B cell (primary cell): Measurements from ENCODE around the gene SCN1A. TPM values are rescaled to one million over a fixed set of nuclear protein-coding genes. Genes with fewer than 3 reads are reported as not detected.

ENCODE experiments used
- ATAC-seq: fragments of 200-7000 bp; cut with Tn5 transposase; one replicate; pipeline ENCODE4 v1.10.0; 2021; ENCODE audit warnings: low read depth, mild to moderate bottlenecking, moderate number of reproducible peaks, moderate library complexity
- CTCF ChIA-PET: fragments of 350-600 bp; sonication (Branson Sonifier 250); formaldehyde crosslinking; loops from one replicate; lab custom pipeline; 2021; ENCODE audit warnings: antibody characterized with exemption, inconsistent platforms; lab: Charles Lee
- POLR2A ChIA-PET: fragments of 350-600 bp; sonication (Branson Sonifier 250); formaldehyde crosslinking; loops from one replicate; lab custom pipeline; 2021; ENCODE audit warnings: antibody characterized with exemption; lab: Charles Lee
- DNase-seq: peaks from one replicate; pipeline ENCODE4 v3.0.0; 2013
- H2AFZ ChIP-seq: 2 replicates; pipeline ENCODE4 v1.6.1; 2012; ENCODE audit warnings: mild to moderate bottlenecking, low read depth, low read length; ENCODE audit not compliant: insufficient read depth, poor library complexity, severe bottlenecking
- H3K27ac ChIP-seq, 2 donors: 1 replicate in 1 of 2; 2 replicates in 1 of 2; pipeline ENCODE4 v1.5.1; 2012 to 2013; ENCODE audit warnings: low read length in 2 of 2, mild to moderate bottlenecking in 2 of 2, moderate library complexity in 1 of 2
- H3K27me3 ChIP-seq, 4 experiments: fragments of 200-600 bp in 1 of 4; sonication (generic) in 1 of 4; replicated peaks in 1 of 4; 1 replicate in 2 of 4; 2 replicates in 2 of 4; pipeline versions ENCODE4 v1.6.1 to v1.7.0; 2013 to 2016; ENCODE audit warnings: low read length in 3 of 4, mild to moderate bottlenecking in 2 of 4, mixed read lengths in 1 of 4, moderate library complexity in 1 of 4; ENCODE audit not compliant: insufficient read depth in 4 of 4, control insufficient read depth in 3 of 4; ENCODE audit errors: control extremely low read depth in 1 of 4
- H3K36me3 ChIP-seq, 2 experiments: replicated peaks in 1 of 2; 1 replicate in 1 of 2; 2 replicates in 1 of 2; pipeline versions ENCODE4 v1.6.1 to v1.7.1; 2013; ENCODE audit warnings: low read length in 1 of 2; ENCODE audit not compliant: insufficient read depth in 2 of 2, control insufficient read depth in 1 of 2; ENCODE audit errors: control extremely low read depth in 1 of 2, extremely low read depth in 1 of 2
- H3K4me1 ChIP-seq, 2 donors: fragments of 200-600 bp in 1 of 2; sonication (generic) in 1 of 2; 1 replicate in 1 of 2; 2 replicates in 1 of 2; pipeline versions ENCODE4 v1.5.1 to v1.6.1; 2013 to 2017; ENCODE audit warnings: low read length in 2 of 2; ENCODE audit not compliant: control insufficient read depth in 2 of 2, insufficient read depth in 2 of 2
- H3K4me2 ChIP-seq: replicated peaks from 2 replicates; pipeline ENCODE3; 2012; ENCODE audit warnings: mild to moderate bottlenecking, low read depth, low read length; ENCODE audit not compliant: poor library complexity, severe bottlenecking
- H3K4me3 ChIP-seq, 5 experiments: fragments of 200-600 bp in 1 of 5; sonication (generic) in 1 of 5; 1 replicate in 3 of 5; 2 replicates in 2 of 5; pipeline versions ENCODE4 v1.5.1 to v1.7.0; 2011 to 2016; ENCODE audit warnings: low read length in 4 of 5, mild to moderate bottlenecking in 4 of 5, low read depth in 2 of 5, control low read depth in 1 of 5, moderate library complexity in 1 of 5; ENCODE audit not compliant: insufficient read depth in 1 of 5; ENCODE audit errors: control extremely low read depth in 1 of 5, extremely low read depth in 1 of 5
- H3K79me2 ChIP-seq: fragments of 200-600 bp; sonication (generic); one replicate; pipeline ENCODE4 v1.6.0; 2016; ENCODE audit warnings: low read length; ENCODE audit not compliant: control insufficient read depth, insufficient read depth
- H3K9ac ChIP-seq: fragments of 200-600 bp; sonication (generic); 2 replicates; pipeline ENCODE4 v1.6.1; 2017; ENCODE audit warnings: mild to moderate bottlenecking, low read length, moderate library complexity
- H3K9me3 ChIP-seq, 3 donors: one replicate each; pipeline versions ENCODE4 v1.6.1 to v1.7.1; 2013; ENCODE audit warnings: low read length in 2 of 3; ENCODE audit not compliant: control insufficient read depth in 2 of 3, insufficient read depth in 1 of 3; ENCODE audit errors: control extremely low read depth in 1 of 3
- H4K20me1 ChIP-seq: 2 replicates; pipeline ENCODE4 v1.6.0; 2012; ENCODE audit warnings: mild to moderate bottlenecking, low read length; ENCODE audit not compliant: insufficient read depth, control insufficient read depth, poor library complexity, severe bottlenecking
- H3K27ac Mint-ChIP-seq: one replicate; pipeline ENCODE4 v1.8.0; 2021; ENCODE audit warnings: mixed read lengths
- H3K27me3 Mint-ChIP-seq: one replicate; pipeline ENCODE4 v1.8.0; 2021; ENCODE audit warnings: mixed read lengths
- H3K4me1 Mint-ChIP-seq: one replicate; pipeline ENCODE4 v1.8.0; 2021; ENCODE audit warnings: mixed read lengths
- H3K4me3 Mint-ChIP-seq: one replicate; pipeline ENCODE4 v1.8.0; 2021; ENCODE audit warnings: mixed read lengths
- H3K9me3 Mint-ChIP-seq: one replicate; pipeline ENCODE4 v1.8.0; 2022; ENCODE audit warnings: mixed read lengths; ENCODE audit not compliant: insufficient read depth
- EZH2 ChIP-seq: IDR thresholded peaks from 2 replicates; pipeline ENCODE4 v1.6.1; 2012; ENCODE audit warnings: borderline replicate concordance, low read depth, mild to moderate bottlenecking, moderate library complexity, low read length; ENCODE audit not compliant: insufficient read depth, poor library complexity, severe bottlenecking
- WGBS: methylation state at CpG from one replicate; pipeline ENCODE4 v1.1.5; 2013; ENCODE audit warnings: missing lambda C conversion rate; ENCODE audit not compliant: insufficient coverage; 5-methylcytosine and 5-hydroxymethylcytosine counted together
- intact Hi-C: fragments of 100-400 bp; cut with micrococcal nuclease; formaldehyde crosslinking; loops from one replicate; pipeline ENCODE4 v1.10.0; 2022
- polyA plus RNA-seq: library from polyadenylated mRNA; depleted of rRNA; stranded (reverse); fragments of >200 nt; gene quantifications from 2 replicates; pipeline ENCODE4 v1.2.3, GENCODE V29; 2012
- total RNA-seq, 2 donors: library from RNA; stranded (reverse); fragments of 120-200 nt in 1 of 2; gene quantifications; 1 replicate in 1 of 2; 2 replicates in 1 of 2; pipeline versions ENCODE4 v1.2.3 to v1.2.4, GENCODE V29; 2013 to 2022
- TF ChIP-seq, protein P1 (sequence below): fragments of 200-600 bp; IDR thresholded peaks from one replicate; pipeline ENCODE4 v1.8.0; 2022; ENCODE audit warnings: antibody characterized with exemption, mild to moderate bottlenecking

The SCN1A gene
- total and polyA plus RNA-seq, 2 donors (not counting 1 experiment from before 2014, with no cell fraction given), result not detected

DNA sequence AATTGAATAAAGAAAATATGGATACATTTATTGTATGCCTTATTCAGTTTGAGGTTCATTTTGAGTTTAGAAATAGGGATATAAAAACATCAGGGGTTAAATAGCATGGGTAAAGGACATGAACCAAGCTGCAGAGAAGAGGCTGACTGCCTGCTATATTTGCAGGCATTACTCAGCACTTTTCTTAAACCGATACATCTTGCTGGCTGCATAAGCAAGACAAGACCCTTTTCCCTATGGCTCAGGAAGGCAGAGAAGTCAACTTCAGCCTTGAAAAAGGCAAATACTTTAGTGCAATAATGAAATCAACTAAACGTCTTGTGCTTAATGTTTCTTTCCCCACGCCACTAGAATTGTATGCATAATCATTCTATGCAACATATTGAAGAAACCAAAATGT is 36.4 kb downstream of the SCN1A start:
- TF ChIP-seq, protein P1, sequence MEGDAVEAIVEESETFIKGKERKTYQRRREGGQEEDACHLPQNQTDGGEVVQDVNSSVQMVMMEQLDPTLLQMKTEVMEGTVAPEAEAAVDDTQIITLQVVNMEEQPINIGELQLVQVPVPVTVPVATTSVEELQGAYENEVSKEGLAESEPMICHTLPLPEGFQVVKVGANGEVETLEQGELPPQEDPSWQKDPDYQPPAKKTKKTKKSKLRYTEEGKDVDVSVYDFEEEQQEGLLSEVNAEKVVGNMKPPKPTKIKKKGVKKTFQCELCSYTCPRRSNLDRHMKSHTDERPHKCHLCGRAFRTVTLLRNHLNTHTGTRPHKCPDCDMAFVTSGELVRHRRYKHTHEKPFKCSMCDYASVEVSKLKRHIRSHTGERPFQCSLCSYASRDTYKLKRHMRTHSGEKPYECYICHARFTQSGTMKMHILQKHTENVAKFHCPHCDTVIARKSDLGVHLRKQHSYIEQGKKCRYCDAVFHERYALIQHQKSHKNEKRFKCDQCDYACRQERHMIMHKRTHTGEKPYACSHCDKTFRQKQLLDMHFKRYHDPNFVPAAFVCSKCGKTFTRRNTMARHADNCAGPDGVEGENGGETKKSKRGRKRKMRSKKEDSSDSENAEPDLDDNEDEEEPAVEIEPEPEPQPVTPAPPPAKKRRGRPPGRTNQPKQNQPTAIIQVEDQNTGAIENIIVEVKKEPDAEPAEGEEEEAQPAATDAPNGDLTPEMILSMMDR, result no peak
- TF ChIP-seq EZH2, result no peak
- Mint-ChIP-seq H3K9me3 (no peaks in the 10 kb centered on the region), H3K27ac (no peak overlapping the region), H3K27me3 (no peaks in the 10 kb centered on the region), H3K4me1 (no peaks in the 10 kb centered on the region), H3K4me3 (no peak overlapping the region)
- DNase-seq (no peak), ATAC-seq (no peak)
- CTCF ChIA-PET, result no interaction called here
- Histone ChIP-seq H3K9me3 (no peaks in the 10 kb centered on the region), H3K27me3 (no peaks in the 10 kb centered on the region), H3K79me2 (no peaks in the 10 kb centered on the region), H2AFZ (no peak overlapping the region), H3K4me2 (no peak overlapping the region), H3K4me1 (no peaks in the 10 kb centered on the region), H3K27ac (no peak overlapping the region), H3K4me3 (no peak overlapping the region), H4K20me1 (no peaks in the 10 kb centered on the region), H3K9ac (no peak overlapping the region), H3K36me3 (no peaks in the 10 kb centered on the region)
- 33% methylated on average over 1 of the region's 3 CpGs for WGBS
- POLR2A ChIA-PET, result no interaction called here
- intact Hi-C loops, result no loop called here

DNA sequence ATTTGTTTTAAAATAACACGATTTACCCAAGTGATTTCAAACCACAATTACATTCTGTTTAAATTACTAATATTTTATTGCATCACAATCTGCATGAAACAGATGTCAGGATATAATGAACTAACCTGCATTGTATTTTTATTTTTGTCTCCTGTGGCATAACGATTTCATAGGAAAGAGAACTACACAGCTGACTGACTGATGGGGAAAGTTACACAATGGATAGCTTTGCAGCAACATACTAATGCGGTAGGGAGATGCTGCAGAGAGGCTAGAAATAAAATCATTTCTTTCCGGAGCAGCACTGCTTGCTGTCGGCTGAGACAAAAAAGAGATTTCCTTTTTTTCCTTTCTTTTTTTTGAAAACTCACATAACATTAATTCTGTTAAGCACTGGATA is 36.9 kb downstream of the SCN1A start:
- no peaks in the 10 kb centered on the region for H3K4me1 ChIP-seq
- H3K36me3 ChIP-seq, result no peaks in the 10 kb centered on the region
- CTCF ChIA-PET, result no interaction called here
- 60% methylated on average over 1 of the region's 5 CpGs for WGBS
- H3K4me3 Mint-ChIP-seq, result no peak overlapping the region
- no peaks in the 10 kb centered on the region for H4K20me1 ChIP-seq
- H3K27ac Mint-ChIP-seq, result no peak overlapping the region
- no peaks in the 10 kb centered on the region for H3K9me3 ChIP-seq
- H3K79me2 ChIP-seq, result no peaks in the 10 kb centered on the region
- TF ChIP-seq, protein P1, result no peak
- TF ChIP-seq EZH2, result no peak
- H3K9me3 Mint-ChIP-seq, result no peaks in the 10 kb centered on the region
- H3K27me3 Mint-ChIP-seq, result no peaks in the 10 kb centered on the region
- no peaks in the 10 kb centered on the region for H3K4me1 Mint-ChIP-seq
- no peaks in the 10 kb centered on the region for H3K27me3 ChIP-seq
- intact Hi-C loops, result no loop called here
- DNase-seq (no peak), ATAC-seq (no peak)
- no peak overlapping the region for H2AFZ ChIP-seq
- no peak overlapping the region for H3K9ac ChIP-seq
- H3K4me3 ChIP-seq, result no peak overlapping the region
- H3K4me2 ChIP-seq, result no peak overlapping the region
- no peak overlapping the region for H3K27ac ChIP-seq
- POLR2A ChIA-PET, result no interaction called here
